Measurements from ENCODE around the gene EPHA2. TPM values are rescaled to one million over a fixed set of nuclear protein-coding genes. Genes with fewer than 3 reads are reported as not detected.

The EPHA2 gene
- total RNA-seq, 1 donor from 2014 or later, result 28.3 TPM

DNA sequence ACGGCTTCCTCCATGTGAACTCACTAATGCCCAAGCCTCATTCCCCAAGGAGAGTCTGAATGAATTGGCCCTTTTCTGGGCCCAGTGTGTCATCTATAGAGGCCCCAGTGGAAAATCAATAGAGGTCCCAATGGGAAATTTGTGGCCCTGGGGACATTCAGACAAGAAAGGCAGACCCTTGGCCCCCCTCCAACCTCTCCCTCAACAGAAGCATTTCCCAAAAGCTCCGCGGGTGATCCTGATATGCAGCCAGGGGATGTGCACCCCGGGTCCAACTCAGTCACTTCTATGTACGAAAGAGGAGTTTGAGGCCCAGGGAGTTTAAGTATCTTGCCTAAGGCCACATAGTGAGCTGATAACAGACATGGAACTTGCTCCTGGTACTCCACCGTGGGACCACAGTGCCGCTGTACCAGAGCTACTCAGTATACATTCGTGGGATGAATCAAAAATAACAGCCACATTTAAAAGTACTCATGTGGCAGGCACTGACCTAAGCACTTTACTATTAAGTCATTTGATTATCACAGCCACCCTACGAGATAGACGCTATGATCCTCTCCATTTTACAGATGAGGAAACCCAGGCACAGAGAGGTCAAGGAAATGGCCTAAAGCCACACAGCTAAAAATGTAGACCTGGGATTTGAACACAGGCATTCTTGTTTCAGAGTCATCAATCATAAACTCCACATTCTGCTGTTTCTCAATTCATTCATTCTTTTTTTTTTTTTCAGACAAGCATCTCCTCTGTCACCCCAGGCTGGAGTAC, 8.5 kb downstream of the EPHA2 start:
- no peak for TF ChIP-seq CTCF (IDR thresholded peaks at IDR 0.05; ENCODE audit: unreplicated experiment)
- DNase-seq (ENCODE audit: low spot score, unreplicated experiment), result no peak
- Mint-ChIP-seq H3K9me3 (ENCODE audit: low read depth) (no peaks in the 10 kb centered on the region), H3K27ac (peak overlapping the region; percentile 98), H3K4me1 (ENCODE audit: low read depth) (peaks cover 44% of the 10 kb centered on the region), H3K27me3 (no peaks in the 10 kb centered on the region), H3K4me3 (ENCODE audit: low read depth) (no peak overlapping the region), H3K36me3 (ENCODE audit: insufficient read depth) (peaks cover 21% of the 10 kb centered on the region)

GRCh38 chr1:16146279-16147155, 9.4 kb downstream of the EPHA2 start:
- Mint-ChIP-seq H3K4me1 (ENCODE audit: low read depth) (peaks cover 43% of the 10 kb centered on the region), H3K4me3 (ENCODE audit: low read depth) (peak overlapping the region; percentile 42), H3K9me3 (ENCODE audit: low read depth) (no peaks in the 10 kb centered on the region), H3K27ac (peak overlapping the region; percentile 98), H3K36me3 (ENCODE audit: insufficient read depth) (peaks cover 24% of the 10 kb centered on the region), H3K27me3 (no peaks in the 10 kb centered on the region)
- no peak for TF ChIP-seq CTCF (IDR thresholded peaks at IDR 0.05; ENCODE audit: unreplicated experiment)
- DNase-seq (ENCODE audit: low spot score, unreplicated experiment), result peak; percentile 75

DNA sequence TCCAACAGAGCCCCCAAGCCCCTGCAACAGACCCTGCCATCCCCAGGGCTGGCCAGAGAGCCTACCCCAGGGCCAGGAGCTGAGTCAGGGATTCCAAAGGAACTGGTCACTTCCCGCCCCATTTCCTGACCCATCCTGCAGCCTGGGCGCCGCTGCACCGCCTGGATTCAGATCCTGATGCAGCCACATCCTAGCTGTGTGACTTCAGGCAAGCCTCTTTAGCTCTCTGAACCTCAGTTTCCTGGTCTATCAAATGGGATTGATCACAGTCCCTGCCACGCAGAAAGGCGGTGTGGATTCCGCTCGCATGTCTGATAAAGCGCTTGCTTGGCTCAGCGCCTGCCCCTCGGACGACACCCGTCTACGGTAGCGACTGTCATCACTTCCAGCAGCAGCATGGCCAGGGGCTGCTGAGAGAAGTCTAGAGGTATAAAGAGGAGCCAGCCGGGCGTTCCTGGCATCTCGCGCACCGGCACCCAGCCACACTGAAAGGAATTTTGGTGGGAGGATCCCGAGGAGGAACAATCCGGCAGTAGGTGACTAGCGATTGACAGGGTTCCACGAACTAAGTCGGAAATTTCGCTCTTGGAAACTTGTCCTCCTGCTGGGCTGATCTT, 10.1 kb downstream of the EPHA2 start:
- TF ChIP-seq CTCF (IDR thresholded peaks at IDR 0.05; ENCODE audit: unreplicated experiment), result no peak
- DNase-seq (ENCODE audit: low spot score, unreplicated experiment), result no peak
- Mint-ChIP-seq H3K4me1 (ENCODE audit: low read depth) (peaks cover 46% of the 10 kb centered on the region), H3K36me3 (ENCODE audit: insufficient read depth) (peaks cover 26% of the 10 kb centered on the region), H3K27me3 (no peaks in the 10 kb centered on the region), H3K4me3 (ENCODE audit: low read depth) (peak overlapping the region; percentile 42), H3K27ac (peak overlapping the region; percentile 98), H3K9me3 (ENCODE audit: low read depth) (no peaks in the 10 kb centered on the region)

GRCh38 chr1:16145030-16145661, 10.7 kb downstream of the EPHA2 start:
- Mint-ChIP-seq H3K27ac (peak overlapping the region; percentile 98), H3K4me1 (ENCODE audit: low read depth) (peaks cover 47% of the 10 kb centered on the region), H3K4me3 (ENCODE audit: low read depth) (peak overlapping the region; percentile 35), H3K27me3 (no peaks in the 10 kb centered on the region), H3K36me3 (ENCODE audit: insufficient read depth) (peaks cover 26% of the 10 kb centered on the region), H3K9me3 (ENCODE audit: low read depth) (no peaks in the 10 kb centered on the region)
- no peak for TF ChIP-seq CTCF (IDR thresholded peaks at IDR 0.05; ENCODE audit: unreplicated experiment)
- no peak for DNase-seq (ENCODE audit: low spot score, unreplicated experiment)

Measured in progenitor cell of endocrine pancreas (in vitro differentiated cells).